GM18951 (cell line): ENCODE results near the gene FGD4.

Experiments used
- POLR2A ChIP-seq: IDR thresholded peaks from 4 replicates; pipeline ENCODE4 v1.6.1; 2011; ENCODE audit warnings: mild to moderate bottlenecking; ENCODE audit not compliant: insufficient read length, insufficient read depth; ENCODE audit errors: extremely low read depth
- in situ Hi-C: fragments of 300-500 bp; cut with MboI; formaldehyde crosslinking; loops from one replicate; pipeline ENCODE4 v1.12.0; 2022; ENCODE audit warnings: low sequenced_read_pairs, mixed read lengths, inconsistent platforms; ENCODE audit not compliant: unreplicated experiment

The FGD4 gene

GRCh38 chr12:32395026-32395425 is 4.3 kb upstream of the FGD4 start:
- in situ Hi-C loops = no loop called here
- TF ChIP-seq POLR2A = no peak

- in situ Hi-C loops = no loop called here
- no peak for TF ChIP-seq POLR2A
Measured at GRCh38 chr12:32397696-32398095, 1.7 kb upstream of the FGD4 start.

- no peak for TF ChIP-seq POLR2A
- in situ Hi-C loops = no loop called here
Measured at GRCh38 chr12:32398181-32398580, 1.2 kb upstream of the FGD4 start.

GRCh38 chr12:32398816-32399369 is 465 bp upstream of the FGD4 start:
- in situ Hi-C loops = no loop called here
- no peak for TF ChIP-seq POLR2A

GRCh38 chr12:32400114-32400672 is 835 bp downstream of the FGD4 start:
- no peak for TF ChIP-seq POLR2A
- in situ Hi-C loops = no loop called here

- in situ Hi-C loops = no loop called here
- no peak for TF ChIP-seq POLR2A
Measured at GRCh38 chr12:32400866-32401265, 1.5 kb downstream of the FGD4 start.

- TF ChIP-seq POLR2A = no peak
- in situ Hi-C loops = no loop called here
Measured at GRCh38 chr12:32402170-32402569, 2.8 kb downstream of the FGD4 start.

- in situ Hi-C loops = no loop called here
- no peak for TF ChIP-seq POLR2A
Measured at GRCh38 chr12:32402946-32403345, 3.6 kb downstream of the FGD4 start.

- in situ Hi-C loops = no loop called here
- no peak for TF ChIP-seq POLR2A
Measured at GRCh38 chr12:32407795-32408194, 8.4 kb downstream of the FGD4 start.

- TF ChIP-seq POLR2A = no peak
- in situ Hi-C loops = no loop called here
Measured at GRCh38 chr12:32413412-32413811, 14.1 kb downstream of the FGD4 start.

- in situ Hi-C loops = no loop called here
- TF ChIP-seq POLR2A = no peak
Measured at GRCh38 chr12:32418221-32418620, 18.9 kb downstream of the FGD4 start.

GRCh38 chr12:32418903-32419519 is 19.7 kb downstream of the FGD4 start:
- in situ Hi-C loops = no loop called here
- TF ChIP-seq POLR2A = no peak

- TF ChIP-seq POLR2A = no peak
- in situ Hi-C loops = no loop called here
Measured at GRCh38 chr12:32419520-32419960, 20.2 kb downstream of the FGD4 start.

GRCh38 chr12:32420356-32420755 is 21.0 kb downstream of the FGD4 start:
- in situ Hi-C loops = no loop called here
- TF ChIP-seq POLR2A = no peak
